Naive thymus-derived CD8-positive, alpha-beta T cell (primary cell): ENCODE measurements around the gene FXYD3. TPM values are rescaled to one million over a fixed set of nuclear protein-coding genes. Genes with fewer than 3 reads are reported as not detected.
A peak's percentile ranks its signal among the peaks of the same experiment; 100 is the strongest.

Experiments used
- ATAC-seq, 2 donors: fragments of 150-1000 bp; cut with Tn5 transposase in 1 of 2; sonication (Bioruptor Pico), chemical (Tn5 transposase) in 1 of 2; 1 replicate in 1 of 2; 2 replicates in 1 of 2; pipeline ENCODE4 v1.10.0; 2021; ENCODE audit warnings: mild to moderate bottlenecking in 2 of 2, moderate library complexity in 2 of 2
- POLR2A ChIA-PET: fragments of 350-600 bp; sonication (Branson Sonifier 250); formaldehyde crosslinking; loops from one replicate; lab custom pipeline; 2021; ENCODE audit warnings: antibody characterized with exemption; lab: Charles Lee
- DNase-seq, 10 donors: peaks; one replicate each; pipeline versions ENCODE4 v3.0.0 to v3.0.0-alpha.2; 2020 to 2022
- H3K27ac Mint-ChIP-seq, 10 donors: one replicate each; pipeline ENCODE4 v1.8.0; 2020 to 2022; ENCODE audit warnings: mild to moderate bottlenecking in 10 of 10, mixed read lengths in 10 of 10, moderate library complexity in 4 of 10, inconsistent platforms in 1 of 10
- H3K27me3 Mint-ChIP-seq, 5 donors: one replicate each; pipeline ENCODE4 v1.8.0; 2021 to 2022; ENCODE audit warnings: mixed read lengths in 5 of 5
- H3K36me3 Mint-ChIP-seq, 3 donors: one replicate each; pipeline ENCODE4 v1.8.0; 2020 to 2022; ENCODE audit warnings: mixed read lengths in 3 of 3, mild to moderate bottlenecking in 2 of 3, inconsistent platforms in 1 of 3
- H3K4me1 Mint-ChIP-seq, 4 donors: one replicate each; pipeline ENCODE4 v1.8.0; 2021 to 2022; ENCODE audit warnings: mixed read lengths in 4 of 4
- H3K4me3 Mint-ChIP-seq, 10 donors: one replicate each; pipeline ENCODE4 v1.8.0; 2020 to 2022; ENCODE audit warnings: mild to moderate bottlenecking in 10 of 10, mixed read lengths in 10 of 10, moderate library complexity in 6 of 10, inconsistent platforms in 1 of 10
- H3K9me3 Mint-ChIP-seq, 9 donors: one replicate each; pipeline ENCODE4 v1.8.0; 2020 to 2022; ENCODE audit warnings: mixed read lengths in 9 of 9, mild to moderate bottlenecking in 3 of 9, inconsistent platforms in 1 of 9, moderate library complexity in 1 of 9
- polyA plus RNA-seq, 3 donors: library from polyadenylated mRNA; unstranded; fragments of 300-500 nt; fragmentation: Illumina TruSeq; gene quantifications; one replicate each; pipeline ENCODE4 v1.2.3, GENCODE V29; 2021
- total RNA-seq, 8 experiments: library from RNA in 2 of 8; stranded (reverse) in 2 of 8; gene quantifications; one replicate each; pipeline ENCODE4 v1.2.3 and lab custom pipeline; 2021 to 2026

FXYD3 gene, protein sequence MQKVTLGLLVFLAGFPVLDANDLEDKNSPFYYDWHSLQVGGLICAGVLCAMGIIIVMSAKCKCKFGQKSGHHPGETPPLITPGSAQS
- total RNA-seq: not detected
- not detected for polyA plus RNA-seq
- 0 reads per million in 6 experiments for total RNA-seq (lab: John Stamatoyannopoulos, UW)

DNA sequence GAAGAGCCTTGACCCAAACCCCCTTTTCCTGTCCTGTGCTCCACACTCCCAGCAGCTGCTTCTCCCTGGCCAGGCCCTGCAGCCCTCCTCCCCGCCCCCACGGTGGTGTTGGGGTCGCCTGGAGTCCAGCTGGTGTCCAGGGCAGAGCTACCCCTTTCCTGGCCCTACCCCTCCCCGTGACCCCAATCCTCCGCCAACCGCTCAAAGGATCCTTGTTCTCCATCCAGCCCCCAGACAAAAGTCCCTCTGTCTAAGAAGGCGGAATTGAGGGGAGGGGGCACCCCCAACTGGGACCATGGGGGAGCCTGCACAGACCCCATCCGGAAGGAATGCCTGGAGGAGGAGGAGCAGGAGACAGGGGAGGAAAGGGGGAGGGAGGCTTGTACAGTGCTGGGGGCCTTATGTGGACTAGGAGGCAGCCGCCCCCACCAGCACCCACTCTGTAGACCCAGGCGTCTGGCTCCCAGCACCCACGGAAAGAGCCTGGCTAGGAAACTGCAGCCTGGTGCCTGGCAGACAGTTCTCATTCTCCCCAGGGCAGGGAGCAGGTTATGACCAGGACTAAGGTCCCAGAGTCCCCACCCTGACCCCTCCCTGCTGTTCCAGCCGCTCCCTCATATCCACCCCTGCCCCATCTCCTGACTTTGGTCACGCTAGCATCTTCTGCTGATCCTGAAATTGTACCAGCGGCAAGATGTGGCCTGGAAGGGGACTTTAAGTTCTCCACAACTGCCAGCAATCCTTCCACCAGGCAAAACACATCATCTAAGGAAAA, at the start of gene FXYD3:
Gene FXYD3, plus strand, starts transcription at position 647 of the 775 bp plus-strand sequence. CDS start 3,554 bp downstream, outside the sequence.
- Mint-ChIP-seq H3K4me3 (peak within 1 kb of the TSS in 4 of 10 donors; percentile 32 to 54 (median 44)), H3K27ac (peak within 1 kb of the TSS in 4 of 10 donors; percentile 1 to 79 (median 60)), H3K9me3 (no peaks in the 10 kb centered on the region), H3K36me3 (no peaks in the 10 kb centered on the region), H3K27me3 (peaks cover 0 to 8% (median 1%) of the 10 kb centered on the region in 5 donors), H3K4me1 (peaks cover 6 to 9% (median 8%) of the 10 kb centered on the region in 4 donors)
- POLR2A ChIA-PET: interaction anchor here (1.6 kb wide), 1 partner anchor 96 kb away, joined by 4 read pairs; no protein-coding TSS in a partner anchor
- DNase-seq (peak in 1 of 10 donors; percentile 31), ATAC-seq (no peak)

DNA sequence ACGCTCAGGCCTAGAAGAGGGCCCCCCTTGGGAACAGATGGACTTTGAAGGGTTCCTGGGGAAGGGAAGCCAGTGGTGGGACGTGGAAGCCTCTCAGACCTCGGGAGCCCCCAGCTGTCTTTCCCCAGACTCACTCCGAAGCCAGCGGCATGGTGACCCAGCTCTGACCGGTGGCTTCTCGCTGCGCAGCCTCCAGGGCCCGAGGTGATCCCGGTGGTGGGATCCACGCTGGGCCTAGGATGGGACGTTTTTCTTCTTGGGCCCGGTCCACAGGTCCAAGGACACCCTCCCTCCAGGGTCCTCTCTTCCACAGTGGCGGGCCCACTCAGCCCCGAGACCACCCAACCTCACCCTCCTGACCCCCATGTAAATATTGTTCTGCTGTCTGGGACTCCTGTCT, 49.5 kb upstream of the FXYD3 start:
- peak overlapping the region in 1 of 10 donors; percentile 34 for H3K27ac Mint-ChIP-seq
- POLR2A ChIA-PET: interaction anchor here (0.5 to 2.4 kb wide), 3 partner anchors 45 to 587 kb away, joined by 3 to 6 read pairs (median 5); no protein-coding TSS in a partner anchor
- DNase-seq (no peak), ATAC-seq (no peak)
- peaks cover 0 to 8% (median 0%) of the 10 kb centered on the region in 9 donors for H3K9me3 Mint-ChIP-seq
- H3K27me3 Mint-ChIP-seq: peaks cover 0 to 2% (median 0%) of the 10 kb centered on the region in 5 donors
- H3K4me3 Mint-ChIP-seq: no peak overlapping the region
- H3K36me3 Mint-ChIP-seq: peaks cover 0 to 4% (median 0%) of the 10 kb centered on the region in 3 donors
- H3K4me1 Mint-ChIP-seq: peaks cover 0 to 6% (median 5%) of the 10 kb centered on the region in 4 donors

GRCh38 chr19:35066691-35067563, 48.7 kb upstream of the FXYD3 start:
- Mint-ChIP-seq H3K36me3 (peaks cover 0 to 4% (median 0%) of the 10 kb centered on the region in 3 donors), H3K27me3 (peaks cover 0 to 2% (median 0%) of the 10 kb centered on the region in 5 donors), H3K27ac (peak overlapping the region in 4 of 10 donors; percentile 15 to 83 (median 69)), H3K4me3 (no peak overlapping the region), H3K9me3 (peaks cover 0 to 8% (median 0%) of the 10 kb centered on the region in 9 donors), H3K4me1 (peaks cover 0 to 6% (median 5%) of the 10 kb centered on the region in 4 donors)
- ATAC-seq (peak; percentile 96 to 99), DNase-seq (peak; percentile 74 to 94 (median 88))
- POLR2A ChIA-PET: interaction anchor here (0.5 to 2.4 kb wide), 5 partner anchors 45 to 586 kb away, joined by 3 to 6 read pairs (median 3); no protein-coding TSS in a partner anchor

GRCh38 chr19:35068941-35069634, 46.5 kb upstream of the FXYD3 start:
- H3K4me1 Mint-ChIP-seq: peaks cover 0 to 6% (median 5%) of the 10 kb centered on the region in 4 donors
- H3K9me3 Mint-ChIP-seq: peaks cover 0 to 8% (median 0%) of the 10 kb centered on the region in 9 donors
- H3K4me3 Mint-ChIP-seq: peak overlapping the region in 1 of 10 donors; percentile 20
- peak overlapping the region in 2 of 10 donors; percentile 7 to 17 for H3K27ac Mint-ChIP-seq
- peaks cover 0 to 4% (median 0%) of the 10 kb centered on the region in 3 donors for H3K36me3 Mint-ChIP-seq
- DNase-seq: no peak
- ATAC-seq: no peak
- POLR2A ChIA-PET: no interaction called here
- H3K27me3 Mint-ChIP-seq: peaks cover 0 to 1% (median 0%) of the 10 kb centered on the region in 5 donors

GRCh38 chr19:35069696-35070095, 45.9 kb upstream of the FXYD3 start:
- POLR2A ChIA-PET: interaction anchor here (1.2 kb wide), 1 partner anchor 35 kb away, joined by 3 read pairs; no protein-coding TSS in a partner anchor
- H3K4me3 Mint-ChIP-seq: no peak overlapping the region

DNA sequence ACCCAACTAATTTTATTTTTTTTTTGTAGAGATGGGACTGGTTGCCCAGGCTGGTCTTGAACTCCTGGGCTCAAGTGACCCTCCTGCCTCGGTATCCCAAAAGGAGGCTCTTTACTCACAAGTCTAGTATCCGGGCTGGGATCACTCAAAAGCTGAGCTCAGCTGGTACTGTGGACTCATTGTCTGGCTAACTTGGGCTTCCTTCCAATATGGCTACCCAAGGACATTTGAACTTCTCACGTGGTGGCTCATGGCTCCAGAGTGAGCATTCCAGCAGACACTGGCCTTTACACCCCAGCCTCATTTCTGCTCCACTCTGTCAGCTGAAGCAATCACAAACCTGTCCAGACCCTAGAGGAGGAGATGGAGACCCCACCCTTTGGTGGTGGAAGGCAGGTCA, 45.2 kb upstream of the FXYD3 start:
- DNase-seq (no peak), ATAC-seq (no peak)
- Mint-ChIP-seq H3K36me3 (peaks cover 0 to 4% (median 0%) of the 10 kb centered on the region in 3 donors), H3K27ac (no peak overlapping the region), H3K9me3 (peaks cover 0 to 8% (median 0%) of the 10 kb centered on the region in 9 donors), H3K4me1 (peaks cover 0 to 9% (median 5%) of the 10 kb centered on the region in 4 donors), H3K4me3 (no peak overlapping the region), H3K27me3 (peaks cover 0 to 1% (median 0%) of the 10 kb centered on the region in 5 donors)
- POLR2A ChIA-PET: interaction anchor here (1.2 kb wide), 1 partner anchor 36 kb away, joined by 3 read pairs; no protein-coding TSS in a partner anchor

More at GRCh38 chr19:35069696-35070095, 45.9 kb upstream of the FXYD3 start:
- peaks cover 0 to 6% (median 5%) of the 10 kb centered on the region in 4 donors for H3K4me1 Mint-ChIP-seq
- DNase-seq (no peak), ATAC-seq (no peak)
- peaks cover 0 to 4% (median 0%) of the 10 kb centered on the region in 3 donors for H3K36me3 Mint-ChIP-seq
- H3K9me3 Mint-ChIP-seq: peaks cover 0 to 8% (median 0%) of the 10 kb centered on the region in 9 donors
- no peak overlapping the region for H3K27ac Mint-ChIP-seq
- peaks cover 0 to 1% (median 0%) of the 10 kb centered on the region in 5 donors for H3K27me3 Mint-ChIP-seq

DNA sequence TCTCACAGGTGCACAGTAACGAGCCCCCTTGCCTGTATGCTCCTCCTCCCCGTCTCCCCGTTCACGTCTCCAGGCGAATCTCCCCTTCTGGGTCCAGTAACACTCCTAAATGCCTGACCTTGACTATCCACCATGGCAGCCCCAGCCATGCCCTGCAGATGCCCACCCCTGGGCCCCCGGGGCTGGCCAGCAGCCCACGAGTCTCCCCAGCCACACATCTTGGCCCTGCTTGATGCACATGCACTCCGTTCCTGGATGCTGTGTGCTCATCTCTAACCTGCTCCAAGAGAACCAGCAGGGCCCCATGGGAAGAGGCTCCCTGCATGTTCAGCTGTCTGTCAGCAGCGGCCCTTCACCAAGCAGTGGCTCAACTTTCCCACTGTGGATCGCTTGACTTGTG, 42.1 kb upstream of the FXYD3 start:
- Mint-ChIP-seq H3K27ac (no peak overlapping the region), H3K4me1 (peaks cover 0 to 6% (median 2%) of the 10 kb centered on the region in 4 donors), H3K9me3 (peaks cover 0 to 8% (median 0%) of the 10 kb centered on the region in 9 donors), H3K36me3 (peaks cover 0 to 4% (median 0%) of the 10 kb centered on the region in 3 donors), H3K27me3 (peaks cover 0 to 11% (median 7%) of the 10 kb centered on the region in 5 donors), H3K4me3 (no peak overlapping the region)
- ATAC-seq (no peak), DNase-seq (no peak)
- POLR2A ChIA-PET: no interaction called here

GRCh38 chr19:35073941-35074340, 41.7 kb upstream of the FXYD3 start:
- H3K36me3 Mint-ChIP-seq: peaks cover 0 to 4% (median 0%) of the 10 kb centered on the region in 3 donors
- ATAC-seq (no peak), DNase-seq (no peak)
- peaks cover 0 to 14% (median 7%) of the 10 kb centered on the region in 5 donors for H3K27me3 Mint-ChIP-seq
- H3K9me3 Mint-ChIP-seq: peaks cover 0 to 8% (median 0%) of the 10 kb centered on the region in 9 donors
- POLR2A ChIA-PET: no interaction called here
- peaks cover 0 to 6% (median 3%) of the 10 kb centered on the region in 4 donors for H3K4me1 Mint-ChIP-seq
- H3K4me3 Mint-ChIP-seq: no peak overlapping the region
- no peak overlapping the region for H3K27ac Mint-ChIP-seq

DNA sequence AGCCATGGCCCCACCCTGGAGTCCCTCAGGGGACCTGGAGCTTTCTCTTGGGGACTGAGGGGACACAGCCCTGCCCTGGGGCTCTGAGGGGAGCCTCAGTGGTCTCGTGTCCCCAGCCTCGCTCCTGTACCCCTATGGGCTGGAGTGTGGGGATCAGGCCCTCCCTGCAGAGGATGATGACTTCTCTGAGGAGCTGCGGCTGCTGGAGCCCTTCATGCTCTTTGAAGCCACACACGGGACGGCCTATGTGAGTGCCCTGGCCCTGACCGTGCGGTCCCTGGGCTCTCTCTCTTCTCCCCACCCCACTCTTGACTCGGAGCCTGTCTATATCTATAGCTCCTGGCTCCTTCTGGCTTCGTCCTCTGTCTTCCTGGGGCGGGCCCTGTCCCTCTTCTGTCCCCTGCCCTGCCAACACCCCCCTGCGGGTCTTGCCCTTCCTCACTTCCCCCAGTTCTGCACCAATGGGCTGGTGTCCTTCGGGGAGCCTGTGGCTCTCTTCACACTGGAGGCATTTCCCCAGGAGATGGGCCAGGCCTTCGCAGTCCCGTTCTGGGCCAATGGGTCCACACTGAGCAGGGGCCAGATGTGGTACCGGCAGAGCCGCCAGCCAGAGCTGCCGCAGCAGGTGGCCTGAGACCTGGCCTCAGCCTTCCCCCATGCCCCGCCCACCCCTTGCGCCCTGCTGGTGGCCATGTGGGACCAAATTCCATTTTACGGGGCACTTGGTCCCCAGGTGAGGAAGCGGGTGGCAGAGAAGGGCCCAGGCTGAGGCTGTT, 41.0 kb upstream of the FXYD3 start:
- H3K36me3 Mint-ChIP-seq: peaks cover 0 to 4% (median 0%) of the 10 kb centered on the region in 3 donors
- peaks cover 0 to 6% (median 0%) of the 10 kb centered on the region in 9 donors for H3K9me3 Mint-ChIP-seq
- peaks cover 0 to 6% (median 3%) of the 10 kb centered on the region in 4 donors for H3K4me1 Mint-ChIP-seq
- H3K4me3 Mint-ChIP-seq: no peak overlapping the region
- ATAC-seq: no peak
- DNase-seq: no peak
- POLR2A ChIA-PET: no interaction called here
- H3K27me3 Mint-ChIP-seq: peaks cover 0 to 17% (median 9%) of the 10 kb centered on the region in 5 donors
- no peak overlapping the region for H3K27ac Mint-ChIP-seq

DNA sequence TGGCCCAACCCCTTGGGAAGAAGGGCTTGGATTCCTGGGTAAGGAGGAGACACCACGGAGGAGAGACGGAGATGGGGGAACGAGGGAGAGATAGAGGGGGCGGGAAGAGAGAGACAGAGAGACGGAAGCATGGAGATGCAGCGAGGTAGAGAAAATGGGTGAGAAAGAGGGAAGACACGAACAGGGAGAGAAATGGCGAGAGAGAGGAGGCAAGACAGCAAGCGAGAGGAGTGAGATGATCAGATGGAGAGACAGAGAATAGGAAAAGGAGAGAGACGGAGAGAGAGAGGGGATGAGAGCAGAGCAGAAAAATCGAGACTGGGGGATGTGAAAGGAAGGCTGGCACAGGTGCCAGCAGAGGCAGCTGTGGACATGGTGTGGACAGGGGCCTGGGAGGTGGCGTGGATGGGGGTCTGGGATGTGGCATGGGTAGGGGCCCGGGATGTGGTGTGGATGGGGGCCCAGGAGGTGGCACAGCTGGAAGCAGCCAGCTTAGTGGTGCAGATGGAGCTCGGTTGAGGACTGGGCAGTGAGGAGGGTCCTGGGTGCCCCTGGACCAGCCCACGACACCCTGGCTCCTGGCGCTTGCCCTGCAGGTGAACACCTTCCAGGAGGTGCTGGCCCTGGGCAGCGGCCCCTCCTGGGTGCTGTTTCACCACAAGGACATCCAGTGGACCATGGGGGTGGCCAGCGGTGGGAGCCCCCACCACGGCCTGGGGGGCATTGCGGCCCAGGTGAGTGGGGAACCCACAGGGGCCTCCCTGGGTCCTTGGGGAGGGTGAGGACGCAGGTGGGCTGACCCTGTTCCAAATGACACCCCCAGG, 40.2 kb upstream of the FXYD3 start:
- Mint-ChIP-seq H3K4me1 (peaks cover 0 to 6% (median 3%) of the 10 kb centered on the region in 4 donors), H3K36me3 (peaks cover 0 to 4% (median 0%) of the 10 kb centered on the region in 3 donors), H3K4me3 (no peak overlapping the region), H3K27me3 (peaks cover 0 to 17% (median 9%) of the 10 kb centered on the region in 5 donors), H3K27ac (peak overlapping the region in 1 of 10 donors; percentile 67), H3K9me3 (peaks cover 0 to 5% (median 0%) of the 10 kb centered on the region in 9 donors)
- POLR2A ChIA-PET: no interaction called here
- DNase-seq (no peak), ATAC-seq (no peak)
